Transverse colon (tissue), 4 donors: Measurements from ENCODE around the gene CD22. TPM values are rescaled to one million over a fixed set of nuclear protein-coding genes. Genes with fewer than 3 reads are reported as not detected.

ENCODE experiments used
- DNase-seq: peaks from one replicate; pipeline ENCODE4 v3.0.0-alpha.2; 2019
- H3K27ac ChIP-seq, 4 donors: fragments of 200-600 bp; sonication (generic); 2 replicates each; pipeline ENCODE4 v1.5.1; 2016 to 2018; ENCODE audit warnings: inconsistent platforms in 4 of 4
- H3K27me3 ChIP-seq: fragments of 200-600 bp; sonication (generic); 2 replicates; pipeline ENCODE4 v1.5.1; 2017; ENCODE audit warnings: inconsistent platforms
- H3K36me3 ChIP-seq, 4 donors: fragments of 200-600 bp; sonication (generic); 2 replicates each; pipeline ENCODE4 v1.5.1; 2017 to 2019; ENCODE audit warnings: inconsistent platforms in 4 of 4
- H3K4me1 ChIP-seq, 4 donors: fragments of 200-600 bp; sonication (generic); 2 replicates each; pipeline ENCODE4 v1.5.1; 2017 to 2020; ENCODE audit warnings: inconsistent platforms in 4 of 4
- H3K4me3 ChIP-seq, 4 donors: fragments of 200-600 bp; sonication (generic); 1 replicate in 1 of 4; 2 replicates in 3 of 4; pipeline versions ENCODE4 v1.5.1 to v1.6.1; 2017 to 2019; ENCODE audit warnings: inconsistent platforms in 4 of 4
- H3K9me3 ChIP-seq, 2 donors: fragments of 200-600 bp; sonication (generic); 2 replicates each; pipeline ENCODE4 v1.5.1; 2017 to 2019; ENCODE audit warnings: inconsistent platforms in 2 of 2
- CTCF ChIP-seq, 5 experiments: fragments of 200-600 bp in 3 of 5; fragments of 450-650 bp in 2 of 5; sonication (generic) in 3 of 5; IDR thresholded peaks; 1 replicate in 2 of 5; 2 replicates in 3 of 5; pipeline ENCODE4 v1.5.1; 2016 to 2017; ENCODE audit warnings: antibody characterized with exemption in 5 of 5, inconsistent platforms in 3 of 5, mild to moderate bottlenecking in 2 of 5, moderate library complexity in 1 of 5
- EP300 ChIP-seq: sonication (generic); formaldehyde crosslinking; IDR thresholded peaks from one replicate; pipeline ENCODE4 v1.6.1; 2017; ENCODE audit warnings: antibody characterized with exemption, low read depth
- POLR2A ChIP-seq: fragments of 450-650 bp; IDR thresholded peaks from one replicate; pipeline ENCODE4 v1.6.1; 2016; ENCODE audit warnings: antibody characterized with exemption, mild to moderate bottlenecking, moderate library complexity
- POLR2AphosphoS5 ChIP-seq, 3 donors: sonication (generic); formaldehyde crosslinking; IDR thresholded peaks; one replicate each; pipeline ENCODE4 v1.6.1; 2016; ENCODE audit warnings: antibody characterized with exemption in 3 of 3
- WGBS, 2 donors: methylation state at CpG; one replicate each; pipeline ENCODE4 v1.1.5; 2018; ENCODE audit warnings: low coverage in 1 of 2; 5-methylcytosine and 5-hydroxymethylcytosine counted together
- in situ Hi-C, 4 donors: fragments of 200-750 bp; cut with MboI; loops; one replicate each; pipeline versions ENCODE4 v1.15.0 to v1.15.1; 2017; ENCODE audit warnings: low sequenced_read_pairs in 3 of 4, low pct_ligation_motif_present in 1 of 4, low pct_unique_long_range_greater_than_20kb in 1 of 4
- intact Hi-C: fragments of 100-400 bp; cut with DNase I; formaldehyde crosslinking; loops from one replicate; pipeline ENCODE4 v1.15.1; 2023; ENCODE audit warnings: low total_unique reads
- total RNA-seq, 4 donors: library from RNA; depleted of rRNA; stranded (reverse); fragments of >200 nt; gene quantifications; one replicate each; pipeline ENCODE4 v1.1.0, GENCODE V29; 2016

Gene CD22
- total RNA-seq, 4 donors from 2014 or later, result 4.4 to 27.7 (median 21.1) TPM; not detected in 1

- no peak for DNase-seq
- H3K27me3 ChIP-seq, result peaks cover 6% of the 10 kb centered on the region
- intact Hi-C loops, result no loop called here
- TF ChIP-seq CTCF (IDR thresholded peaks at IDR 0.05), result no peak
- TF ChIP-seq POLR2A, result no peak
- TF ChIP-seq POLR2AphosphoS5 (IDR thresholded peaks at IDR 0.05), result no peak
- no peak for TF ChIP-seq EP300
- no peak overlapping the region for H3K27ac ChIP-seq
- WGBS, 2 donors, result 96 to 100% methylated on average over 2 of the region's 2 CpGs
- H3K4me3 ChIP-seq, result no peak overlapping the region
- no peaks in the 10 kb centered on the region for H3K9me3 ChIP-seq
- H3K36me3 ChIP-seq, result no peaks in the 10 kb centered on the region
- in situ Hi-C loops, result no loop called here
- H3K4me1 ChIP-seq, result no peaks in the 10 kb centered on the region
Observed at GRCh38 chr19:35297922-35298321, 31.1 kb upstream of the CD22 start.

- in situ Hi-C loops (no loop called here), intact Hi-C loops (no loop called here)
- 95 to 100% methylated on average over 3 to 5 of the region's 5 CpGs for WGBS, 2 donors
- H3K9me3 ChIP-seq, result no peaks in the 10 kb centered on the region
- no peak overlapping the region for H3K4me3 ChIP-seq
- H3K27me3 ChIP-seq, result peaks cover 5% of the 10 kb centered on the region
- no peak for TF ChIP-seq EP300
- TF ChIP-seq POLR2A, result no peak
- TF ChIP-seq CTCF (IDR thresholded peaks at IDR 0.05), result no peak
- TF ChIP-seq POLR2AphosphoS5 (IDR thresholded peaks at IDR 0.05), result no peak
- no peak overlapping the region for H3K27ac ChIP-seq
- H3K4me1 ChIP-seq, result no peaks in the 10 kb centered on the region
- no peak for DNase-seq
- no peaks in the 10 kb centered on the region for H3K36me3 ChIP-seq
Observed at GRCh38 chr19:35298561-35298972, 30.4 kb upstream of the CD22 start.

DNA sequence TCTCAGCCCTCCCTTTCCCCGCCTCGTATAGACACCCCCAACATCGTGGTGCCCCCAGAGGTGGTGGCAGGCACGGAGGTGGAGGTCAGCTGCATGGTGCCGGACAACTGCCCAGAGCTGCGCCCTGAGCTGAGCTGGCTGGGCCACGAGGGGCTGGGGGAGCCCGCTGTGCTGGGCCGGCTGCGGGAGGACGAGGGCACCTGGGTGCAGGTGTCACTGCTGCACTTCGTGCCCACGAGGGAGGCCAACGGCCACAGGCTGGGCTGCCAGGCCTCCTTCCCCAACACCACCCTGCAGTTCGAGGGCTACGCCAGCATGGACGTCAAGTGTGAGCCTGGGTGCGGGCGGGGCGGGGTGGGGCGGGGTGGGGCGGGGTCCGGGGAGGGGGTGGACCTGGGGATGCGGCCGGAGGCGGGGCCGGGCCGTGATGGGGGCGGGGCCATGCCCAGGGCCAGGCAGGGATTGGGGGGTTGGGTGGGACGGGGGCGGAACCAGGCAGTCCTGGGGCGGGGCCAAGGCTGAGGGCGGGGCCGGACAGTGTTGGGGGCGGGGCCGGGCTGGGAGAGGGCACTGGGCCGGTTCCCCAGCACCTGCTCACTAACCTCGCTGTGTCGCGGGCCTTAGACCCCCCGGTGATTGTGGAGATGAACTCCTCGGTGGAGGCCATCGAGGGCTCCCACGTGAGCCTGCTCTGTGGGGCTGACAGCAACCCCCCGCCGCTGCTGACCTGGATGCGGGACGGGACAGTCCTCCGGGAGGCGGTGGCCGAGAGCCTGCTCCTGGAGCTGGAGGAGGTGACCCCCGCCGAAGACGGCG is 29.3 kb upstream of the CD22 start:
- intact Hi-C loops, result no loop called here
- no peak for TF ChIP-seq EP300
- no peak for TF ChIP-seq CTCF (IDR thresholded peaks at IDR 0.05)
- H3K27me3 ChIP-seq, result no peaks in the 10 kb centered on the region

GRCh38 chr19:35300339-35300649 is 28.7 kb upstream of the CD22 start:
- no peak for DNase-seq
- no peaks in the 10 kb centered on the region for H3K4me1 ChIP-seq
- no peaks in the 10 kb centered on the region for H3K36me3 ChIP-seq
- 89% methylated on average over 5 of the region's 10 CpGs; no CpG with 5 or more reads in 1 of the 2 donors for WGBS, 2 donors
- no peak for TF ChIP-seq EP300
- no peak for TF ChIP-seq CTCF (IDR thresholded peaks at IDR 0.05)
- TF ChIP-seq POLR2A, result no peak
- TF ChIP-seq POLR2AphosphoS5 (IDR thresholded peaks at IDR 0.05), result no peak
- intact Hi-C loops (no loop called here), in situ Hi-C loops (no loop called here)
- no peak overlapping the region for H3K27ac ChIP-seq
- no peak overlapping the region for H3K4me3 ChIP-seq
- H3K9me3 ChIP-seq, result no peaks in the 10 kb centered on the region
- no peaks in the 10 kb centered on the region for H3K27me3 ChIP-seq

More for the DNA sequence above, 29.3 kb upstream of the CD22 start:
- H3K27ac ChIP-seq, result no peak overlapping the region
- no peaks in the 10 kb centered on the region for H3K4me1 ChIP-seq
- in situ Hi-C loops, result no loop called here
- 75% methylated on average over 33 of the region's 55 CpGs; no CpG with 5 or more reads in 1 of the 2 donors for WGBS, 2 donors
- H3K36me3 ChIP-seq, result no peaks in the 10 kb centered on the region
- no peak overlapping the region for H3K4me3 ChIP-seq
- H3K9me3 ChIP-seq, result no peaks in the 10 kb centered on the region
- DNase-seq, result no peak
